ENCODE results near the gene TCF7L2. TPM values are rescaled to one million over a fixed set of nuclear protein-coding genes. Genes with fewer than 3 reads are reported as not detected.
A peak's percentile ranks its signal among the peaks of the same experiment; 100 is the strongest.

Gene TCF7L2
- 36.5 TPM for polyA plus RNA-seq (2013, experiment 1 of 2; ENCODE audit: insufficient read length)
- polyA plus RNA-seq (2013, experiment 2 of 2; ENCODE audit: insufficient read length), result 34.7 TPM

- peak; percentile 99 for DNase-seq
These were observed at the start of gene TCF7L2 for GRCh38 chr10:112949875-112950507. Gene TCF7L2, plus strand, starts transcription at chr10:112950247. Its CDS starts 510 bp downstream, at chr10:112950757.

- no peak for DNase-seq
These were observed 47.3 kb upstream of the TCF7L2 start for GRCh38 chr10:112902730-112903129.

- peak; percentile 33 for DNase-seq
These were observed 46.0 kb upstream of the TCF7L2 start for GRCh38 chr10:112904000-112904399.

GRCh38 chr10:112906945-112907344 is 43.1 kb upstream of the TCF7L2 start:
- no peak for DNase-seq

- DNase-seq, result no peak
These were observed 42.2 kb upstream of the TCF7L2 start for GRCh38 chr10:112907893-112908292.

GRCh38 chr10:112911206-112911605 is 38.8 kb upstream of the TCF7L2 start:
- DNase-seq, result no peak

GRCh38 chr10:112912410-112912928 is 37.6 kb upstream of the TCF7L2 start:
- DNase-seq, result no peak

GRCh38 chr10:112913255-112913654 is 36.8 kb upstream of the TCF7L2 start:
- no peak for DNase-seq

GRCh38 chr10:112913661-112914287 is 36.3 kb upstream of the TCF7L2 start:
- no peak for DNase-seq

GRCh38 chr10:112914288-112914952 is 35.6 kb upstream of the TCF7L2 start:
- DNase-seq, result no peak

GRCh38 chr10:112915590-112916572 is 34.2 kb upstream of the TCF7L2 start:
- DNase-seq, result no peak

- no peak for DNase-seq
These were observed 32.4 kb upstream of the TCF7L2 start for GRCh38 chr10:112917681-112918080.

- no peak for DNase-seq
These were observed 31.3 kb upstream of the TCF7L2 start for GRCh38 chr10:112918771-112919170.

- peak; percentile 77 for DNase-seq
These were observed 30.3 kb upstream of the TCF7L2 start for GRCh38 chr10:112919721-112920120.

- DNase-seq, result no peak
These were observed 22.9 kb upstream of the TCF7L2 start for GRCh38 chr10:112926906-112927688.

- DNase-seq, result no peak
These were observed 22.1 kb upstream of the TCF7L2 start for GRCh38 chr10:112927980-112928379.

- DNase-seq, result no peak
These were observed 17.4 kb upstream of the TCF7L2 start for GRCh38 chr10:112932658-112933057.

- DNase-seq, result no peak
These were observed 15.9 kb upstream of the TCF7L2 start for GRCh38 chr10:112934193-112934592.

GRCh38 chr10:112938808-112939482 is 11.1 kb upstream of the TCF7L2 start:
- DNase-seq, result no peak

GRCh38 chr10:112945811-112946210 is 4.2 kb upstream of the TCF7L2 start:
- no peak for DNase-seq

- no peak for DNase-seq
These were observed 3.4 kb upstream of the TCF7L2 start for GRCh38 chr10:112946649-112947048.
